SU-DHL-6 (cell line): Measurements from ENCODE around the gene ZNG1F.
"Not testable (repeated sequence)": the region's sequence is repeated elsewhere in the genome, so short reads cannot be mapped to it uniquely, and the experiment has no call there.

Experiments used
- CTCF ChIP-seq: fragments of 200-600 bp; sonication (generic); IDR thresholded peaks from one replicate; pipeline ENCODE4 v1.5.1; 2017; ENCODE audit warnings: antibody characterized with exemption, mild to moderate bottlenecking, low read length, moderate library complexity; ENCODE audit not compliant: insufficient read depth, poor library complexity, severe bottlenecking
- EZH2phosphoT487 ChIP-seq: fragments of 200-600 bp; sonication (generic), shearing (Covaris generic); conservative IDR thresholded peaks from 2 replicates; pipeline ENCODE4 v1.6.1; 2018; ENCODE audit warnings: mild to moderate bottlenecking, antibody characterized with exemption, low read length, moderate library complexity, mixed read lengths

DNA sequence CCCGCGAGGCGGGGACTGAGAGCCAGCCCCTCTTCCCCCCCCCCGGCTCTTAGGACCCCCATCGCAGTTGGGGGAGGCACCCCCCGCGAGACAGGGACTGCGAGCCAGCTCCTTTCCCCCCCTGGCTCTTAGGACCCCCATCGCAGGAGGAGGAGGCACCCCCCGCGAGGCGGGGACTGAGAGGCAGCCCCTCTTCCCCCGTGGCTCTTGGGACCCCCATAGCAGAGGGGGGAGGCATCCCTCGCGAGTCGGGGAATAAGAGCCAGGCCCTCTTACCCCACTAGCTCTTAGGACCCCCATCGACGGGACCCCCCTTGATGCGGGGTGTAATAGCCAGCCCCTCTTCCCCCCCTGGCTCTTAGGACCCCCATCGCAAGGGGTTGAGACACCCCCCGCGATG, 80.3 kb downstream of the ZNG1F start:
- not testable (repeated sequence) for TF ChIP-seq CTCF, EZH2phosphoT487
